Activated CD4-positive, CD25-positive, alpha-beta regulatory T cell treated with anti-CD3 and anti-CD28 coated beads, Interleukin-2, amount 50 U/mL, for 72 hours (primary cell): ENCODE results near the gene CSNK1D.
"Not testable (repeated sequence)": the region's sequence is repeated elsewhere in the genome, so short reads cannot be mapped to it uniquely, and the experiment has no call there.

Experiments used
- DNase-seq: peaks from one replicate; pipeline ENCODE4 v3.0.0; 2021

Gene CSNK1D

GRCh38 chr17:82212331-82213250 lies 60.9 kb downstream of the CSNK1D start, which contains the start of gene CCDC57:
CCDC57 (minus strand) TSS chr17:82212842; CDS start chr17:82201944, 10,898 bp downstream.
- DNase-seq, result peak; percentile 74

- not testable (repeated sequence) for DNase-seq
Measured at GRCh38 chr17:82210655-82211054, 62.8 kb downstream of the CSNK1D start.

GRCh38 chr17:82205720-82206508 lies 67.6 kb downstream of the CSNK1D start:
- DNase-seq, result peak; percentile 80

GRCh38 chr17:82204831-82205719 lies 68.4 kb downstream of the CSNK1D start:
- no peak for DNase-seq

- DNase-seq, result no peak
Measured at GRCh38 chr17:82203920-82204319, 69.6 kb downstream of the CSNK1D start.

- DNase-seq, result no peak
Measured at GRCh38 chr17:82202981-82203380, 70.5 kb downstream of the CSNK1D start.

GRCh38 chr17:82201498-82201910 lies 72.0 kb downstream of the CSNK1D start:
- no peak for DNase-seq

GRCh38 chr17:82200743-82201497 lies 72.6 kb downstream of the CSNK1D start:
- DNase-seq, result no peak

- no peak for DNase-seq
Measured at GRCh38 chr17:82200135-82200534, 73.4 kb downstream of the CSNK1D start.

- DNase-seq, result no peak
Measured at GRCh38 chr17:82199496-82199895, 74.0 kb downstream of the CSNK1D start.

- no peak for DNase-seq
Measured at GRCh38 chr17:82198092-82198491, 75.4 kb downstream of the CSNK1D start.

- no peak for DNase-seq
Measured at GRCh38 chr17:82195675-82196672, 77.5 kb downstream of the CSNK1D start.

GRCh38 chr17:82194765-82195164 lies 78.7 kb downstream of the CSNK1D start:
- DNase-seq, result no peak

GRCh38 chr17:82193520-82194220 lies 79.8 kb downstream of the CSNK1D start:
- DNase-seq, result no peak

- DNase-seq, result not testable (repeated sequence)
Measured at GRCh38 chr17:82193050-82193449, 80.5 kb downstream of the CSNK1D start.
